ENCODE measurements around the gene ONECUT3. TPM values are rescaled to one million over a fixed set of nuclear protein-coding genes. Genes with fewer than 3 reads are reported as not detected.

ONECUT3 gene
- total RNA-seq, 2 donors from 2014 or later, result 0.05 TPM; not detected in 1

GRCh38 chr19:1744133-1744665, 9.1 kb upstream of the ONECUT3 start:
- H3K4me1 ChIP-seq, result peaks cover 8% of the 10 kb centered on the region
- no peak overlapping the region for H3K4me3 ChIP-seq
- H3K9ac ChIP-seq (ENCODE audit: low read depth in 2 of 2, low read length in 2 of 2), result no peak overlapping the region
- H3K27me3 ChIP-seq, result peaks cover 34% of the 10 kb centered on the region
- no peak for DNase-seq
- no peaks in the 10 kb centered on the region for H3K9me3 ChIP-seq
- intact Hi-C loops (cut with DNase I), result no loop called here
- H3K36me3 ChIP-seq, result no peaks in the 10 kb centered on the region
- H3K27ac ChIP-seq, result no peak overlapping the region
- no peak for TF ChIP-seq CTCF (IDR thresholded peaks at IDR 0.05)

GRCh38 chr19:1744822-1745563, 8.3 kb upstream of the ONECUT3 start:
- Histone ChIP-seq H3K4me1 (peaks cover 10% of the 10 kb centered on the region), H3K27ac (no peak overlapping the region), H3K9me3 (no peaks in the 10 kb centered on the region), H3K36me3 (no peaks in the 10 kb centered on the region), H3K27me3 (peaks cover 42% of the 10 kb centered on the region), H3K4me3 (no peak overlapping the region), H3K9ac (ENCODE audit: low read depth in 2 of 2, low read length in 2 of 2) (no peak overlapping the region)
- intact Hi-C loops (cut with DNase I), result no loop called here
- no peak for DNase-seq
- TF ChIP-seq CTCF (IDR thresholded peaks at IDR 0.05), result no peak

GRCh38 chr19:1745589-1746031, 7.7 kb upstream of the ONECUT3 start:
- Histone ChIP-seq H3K4me3 (no peak overlapping the region), H3K9ac (ENCODE audit: low read depth in 2 of 2, low read length in 2 of 2) (no peak overlapping the region), H3K27ac (no peak overlapping the region), H3K36me3 (no peaks in the 10 kb centered on the region), H3K27me3 (peaks cover 48% of the 10 kb centered on the region), H3K9me3 (no peaks in the 10 kb centered on the region), H3K4me1 (peaks cover 10% of the 10 kb centered on the region)
- TF ChIP-seq CTCF (IDR thresholded peaks at IDR 0.05), result no peak
- intact Hi-C loops (cut with DNase I), result no loop called here
- no peak for DNase-seq

- H3K9ac ChIP-seq (ENCODE audit: low read depth in 2 of 2, low read length in 2 of 2), result no peak overlapping the region
- intact Hi-C loops (cut with DNase I), result no loop called here
- TF ChIP-seq CTCF (IDR thresholded peaks at IDR 0.05), result no peak
- no peak overlapping the region for H3K27ac ChIP-seq
- no peak overlapping the region for H3K4me3 ChIP-seq
- H3K4me1 ChIP-seq, result peaks cover 10% of the 10 kb centered on the region
- DNase-seq, result no peak
- H3K9me3 ChIP-seq, result no peaks in the 10 kb centered on the region
- H3K27me3 ChIP-seq, result peaks cover 58% of the 10 kb centered on the region
- no peaks in the 10 kb centered on the region for H3K36me3 ChIP-seq
Observed at GRCh38 chr19:1746401-1747284, 6.7 kb upstream of the ONECUT3 start.

- no peaks in the 10 kb centered on the region for H3K36me3 ChIP-seq
- peak; percentile 21 for DNase-seq
- no peak overlapping the region for H3K4me3 ChIP-seq
- no peak for TF ChIP-seq CTCF (IDR thresholded peaks at IDR 0.05)
- peaks cover 10% of the 10 kb centered on the region for H3K4me1 ChIP-seq
- H3K9ac ChIP-seq (ENCODE audit: low read depth in 2 of 2, low read length in 2 of 2), result no peak overlapping the region
- H3K27me3 ChIP-seq, result peaks cover 67% of the 10 kb centered on the region
- no peak overlapping the region for H3K27ac ChIP-seq
- H3K9me3 ChIP-seq, result no peaks in the 10 kb centered on the region
- intact Hi-C loops (cut with DNase I), result no loop called here
Observed at GRCh38 chr19:1747285-1748114, 5.8 kb upstream of the ONECUT3 start.
